ENCODE measurements around the gene TRHDE.

Gene TRHDE

DNA sequence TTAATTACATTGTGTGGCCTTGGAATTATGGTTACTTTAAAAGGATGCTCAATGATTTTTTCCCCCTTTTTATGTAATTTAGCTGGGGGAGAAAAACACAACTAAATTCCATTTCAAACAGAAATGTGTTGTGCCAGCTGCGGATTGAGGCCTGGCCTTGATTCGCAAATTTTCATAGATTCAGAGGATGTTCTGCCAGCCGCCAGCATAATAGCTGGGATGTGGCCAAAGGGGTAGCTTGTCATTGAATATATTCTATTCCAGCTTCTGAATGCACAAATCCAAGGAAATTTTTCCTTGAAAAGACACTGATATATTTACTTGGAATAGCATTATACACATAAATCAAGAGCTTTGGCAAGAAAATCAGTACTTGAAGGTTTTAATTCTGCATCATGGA lies 43.7 kb downstream of the TRHDE start:
- no peak for DNase-seq (ENCODE audit: low read depth)

DNA sequence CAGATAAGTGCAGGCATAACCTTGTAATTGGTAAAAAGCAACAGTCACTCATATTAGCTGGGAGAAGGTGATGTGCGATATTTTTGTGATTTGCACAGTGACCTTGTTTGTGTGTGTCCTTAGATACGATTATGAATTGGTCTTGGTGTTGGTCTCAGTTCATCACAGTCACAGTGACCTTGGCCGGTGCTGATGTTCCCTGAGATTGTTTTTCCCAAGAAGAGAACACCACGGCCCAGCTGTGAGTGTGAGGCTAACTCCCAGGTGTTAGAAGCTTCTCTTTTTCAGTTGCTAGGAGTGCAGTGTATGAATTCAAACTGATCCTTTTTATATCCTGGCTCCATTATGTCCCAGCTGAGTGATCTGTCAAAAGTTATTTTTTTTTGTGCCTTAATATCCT lies 46.2 kb downstream of the TRHDE start:
- DNase-seq (ENCODE audit: low read depth), result no peak

DNA sequence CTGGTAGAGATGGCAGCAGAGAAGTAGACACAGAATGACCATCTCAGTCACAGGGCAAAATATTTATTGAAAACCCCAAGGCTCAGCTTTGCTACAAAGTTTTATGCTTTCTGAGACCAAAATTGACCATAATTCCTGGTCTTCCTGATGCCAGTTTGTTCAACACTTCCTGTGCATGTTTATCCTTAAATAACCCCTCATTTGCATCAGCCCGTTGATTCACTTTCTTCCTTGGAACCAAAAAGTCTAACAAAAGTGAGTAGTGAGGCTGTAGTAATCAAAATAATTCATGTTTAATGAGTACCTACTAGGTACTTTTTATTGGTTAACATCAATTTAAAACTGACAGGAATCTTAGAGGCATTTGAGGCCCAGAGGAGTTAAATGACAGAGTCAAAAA lies 51.7 kb downstream of the TRHDE start:
- no peak for DNase-seq (ENCODE audit: low read depth)

DNA sequence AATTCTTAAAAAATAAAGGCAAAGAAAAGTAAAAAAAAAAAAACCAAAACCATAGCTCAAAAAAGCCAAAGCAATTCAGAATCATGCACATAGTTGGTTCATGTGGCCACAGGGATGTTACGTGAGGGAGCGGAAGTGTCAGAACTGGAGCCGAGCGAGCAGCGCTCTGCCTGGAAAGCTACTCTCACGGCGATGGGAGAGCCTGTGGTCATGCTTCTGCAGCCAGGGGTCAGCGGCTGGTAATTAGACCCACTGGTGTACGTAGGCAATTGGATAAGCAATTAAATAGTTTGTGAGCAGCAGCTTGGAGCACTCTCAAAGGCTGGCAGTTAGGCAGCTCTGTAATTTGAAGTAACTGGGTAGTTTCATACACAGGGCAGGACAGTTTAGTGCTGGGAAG lies 58.1 kb downstream of the TRHDE start:
- DNase-seq (ENCODE audit: low read depth), result no peak

DNA sequence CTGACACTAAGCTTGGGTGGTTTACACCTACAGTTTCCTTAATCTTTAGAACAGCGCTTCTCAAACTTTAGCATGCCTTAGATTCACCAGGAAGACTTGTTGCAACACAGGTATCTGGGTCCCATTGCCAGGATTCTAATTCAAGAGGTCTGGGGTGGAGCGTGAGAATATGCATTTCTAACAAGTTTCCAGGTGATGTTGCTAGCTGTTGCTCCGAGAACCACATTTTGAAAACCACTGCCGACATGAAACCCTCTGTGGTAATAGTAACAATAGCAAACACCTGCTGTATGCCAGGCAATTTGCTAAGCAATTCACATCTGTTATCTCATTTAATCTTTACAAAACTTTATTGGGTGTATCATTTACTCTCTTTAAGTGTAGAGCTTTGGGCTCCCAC lies 58.6 kb downstream of the TRHDE start:
- no peak for DNase-seq (ENCODE audit: low read depth)

DNA sequence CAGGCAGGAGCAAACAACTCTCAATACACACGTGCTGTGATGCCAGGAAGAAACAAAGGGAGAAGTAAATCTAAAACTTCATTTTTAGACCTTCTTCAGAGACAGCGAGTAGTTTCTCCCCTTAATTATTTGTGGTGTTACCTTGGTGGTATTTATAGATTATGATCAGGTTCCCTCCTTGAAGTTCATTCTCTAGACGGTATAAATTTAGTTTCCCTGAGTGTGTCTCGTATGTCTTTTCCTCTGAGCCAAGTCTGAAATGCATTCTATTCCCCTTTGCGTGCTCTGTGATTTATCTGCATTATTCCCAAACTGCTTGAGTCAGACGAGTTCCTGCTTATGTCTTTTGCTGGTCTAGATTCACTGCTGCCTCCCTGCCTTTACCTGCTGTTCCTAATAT lies 65.2 kb downstream of the TRHDE start:
- DNase-seq (ENCODE audit: low read depth), result no peak

DNA sequence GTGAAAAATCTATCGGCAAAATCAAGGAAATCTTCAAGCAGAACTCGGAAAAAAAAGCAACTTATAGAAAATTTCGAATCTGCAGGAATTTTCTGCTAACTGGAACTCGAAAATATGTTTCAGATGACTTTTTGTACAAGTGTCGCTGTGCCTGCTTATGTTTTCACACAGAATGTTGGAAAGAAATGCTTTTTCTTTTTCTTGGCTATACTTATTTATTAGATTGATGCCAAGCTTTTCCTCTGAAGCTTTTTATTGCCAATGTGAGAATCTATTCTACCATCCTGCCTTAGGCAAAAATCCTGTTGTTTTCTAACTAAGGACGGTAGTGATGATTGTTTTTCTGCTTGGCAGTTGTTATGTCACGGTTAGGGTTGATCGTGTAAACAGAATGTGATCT lies 65.8 kb downstream of the TRHDE start:
- DNase-seq (ENCODE audit: low read depth), result no peak

DNA sequence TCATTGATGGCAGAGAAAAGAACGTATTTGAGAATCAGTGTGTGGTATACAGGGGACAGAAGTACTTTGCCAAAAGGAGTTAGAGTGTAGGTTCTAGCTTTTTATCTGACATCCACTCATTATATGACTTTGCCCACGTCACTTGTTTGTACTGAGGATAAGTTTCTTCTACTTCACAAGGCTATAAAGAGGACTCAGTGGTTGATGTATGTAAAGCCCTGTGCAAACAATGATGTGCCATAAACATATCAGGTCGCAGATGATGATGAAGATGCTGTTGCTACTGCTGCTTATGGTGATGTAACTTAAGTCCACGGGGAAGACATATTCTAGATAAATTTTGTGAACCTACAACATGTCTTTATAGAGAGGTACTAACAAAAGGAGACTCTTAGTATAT lies 66.3 kb downstream of the TRHDE start:
- DNase-seq (ENCODE audit: low read depth), result no peak

DNA sequence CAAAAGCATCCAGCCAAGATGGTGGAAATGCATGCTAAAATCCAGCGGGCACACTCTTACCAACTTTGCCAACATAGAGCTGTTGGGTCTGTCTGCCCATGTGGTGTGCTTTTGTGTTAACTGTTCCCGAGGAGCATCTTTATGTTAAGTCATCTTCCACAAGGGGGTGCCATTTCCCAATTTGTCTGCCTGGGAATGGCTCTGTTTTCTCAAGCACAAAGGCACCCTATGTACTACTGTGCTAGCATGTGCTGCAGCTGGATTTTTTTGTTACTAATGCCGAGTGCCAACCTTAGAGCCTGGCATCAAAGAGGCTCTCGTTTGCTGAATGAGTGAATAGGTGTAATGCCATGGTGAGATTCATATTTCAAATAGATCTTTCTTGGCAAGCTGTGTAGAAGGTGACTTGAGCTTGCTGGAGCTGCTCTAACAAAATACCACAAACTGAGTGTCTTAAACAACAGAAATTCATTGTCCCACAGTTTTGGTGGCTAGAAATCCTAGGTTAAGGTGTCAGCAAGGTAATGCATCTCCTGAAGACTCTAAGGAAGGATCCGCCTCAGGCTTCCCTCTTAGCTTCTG lies 74.3 kb downstream of the TRHDE start:
- peak; percentile 24 for DNase-seq (ENCODE audit: low read depth)

DNA sequence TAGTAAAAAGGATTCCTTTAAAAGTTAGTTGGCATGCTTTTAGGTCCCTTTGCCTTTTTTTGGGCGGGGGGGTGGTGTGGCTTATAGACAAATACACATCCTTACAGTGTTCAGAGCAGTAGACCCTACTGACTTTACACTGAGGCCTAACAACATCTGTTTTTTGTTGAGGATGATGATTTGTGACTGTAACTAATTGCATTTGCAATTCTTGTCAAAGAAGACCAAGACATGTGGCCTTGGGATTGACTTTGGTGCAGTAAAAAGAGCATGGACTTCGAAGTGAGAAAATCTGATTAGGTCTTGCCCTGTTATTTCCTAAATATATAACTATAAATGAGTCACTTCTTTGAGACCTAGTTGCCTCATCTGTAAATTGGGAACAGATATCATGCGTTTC lies 77.3 kb downstream of the TRHDE start:
- no peak for DNase-seq (ENCODE audit: low read depth)

DNA sequence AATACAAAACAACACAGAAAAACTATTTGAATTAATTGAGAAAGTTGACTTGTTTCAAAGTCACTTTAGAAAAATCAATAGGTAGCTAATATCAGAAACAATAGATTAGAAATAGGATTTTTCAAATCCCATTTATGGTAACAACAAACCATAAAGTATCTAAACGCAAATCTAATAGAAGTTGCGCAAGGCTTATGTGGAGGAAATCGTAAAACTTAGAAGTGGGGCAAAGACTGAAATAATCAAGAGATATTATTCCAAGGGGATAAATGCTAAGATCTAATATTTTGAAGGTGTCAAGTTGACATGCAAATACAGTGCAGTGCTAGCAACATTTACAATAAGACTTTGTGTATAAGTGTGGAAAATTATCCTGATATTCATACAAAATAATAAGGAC lies 87.2 kb downstream of the TRHDE start:
- no peak for DNase-seq (ENCODE audit: low read depth)

DNA sequence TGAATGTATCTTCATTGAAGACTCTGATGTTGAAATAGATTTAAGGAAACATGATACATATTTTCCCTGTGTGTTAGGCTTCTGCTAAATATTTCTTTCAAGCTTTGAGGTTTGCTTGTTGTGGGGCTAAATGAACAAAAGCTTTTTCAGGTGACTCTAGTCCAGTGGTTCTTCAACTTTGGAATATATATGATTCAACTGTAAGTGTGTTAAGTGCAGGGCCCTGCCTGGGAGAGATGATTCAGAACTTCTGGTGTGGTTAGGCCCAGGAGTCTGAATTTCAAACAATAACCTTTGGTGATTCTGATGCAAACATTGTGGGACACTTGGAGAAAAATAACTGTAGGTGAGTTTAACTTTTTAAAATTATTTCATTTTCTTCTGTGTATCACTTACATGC lies 93.0 kb downstream of the TRHDE start:
- DNase-seq (ENCODE audit: low read depth), result peak; percentile 1

DNA sequence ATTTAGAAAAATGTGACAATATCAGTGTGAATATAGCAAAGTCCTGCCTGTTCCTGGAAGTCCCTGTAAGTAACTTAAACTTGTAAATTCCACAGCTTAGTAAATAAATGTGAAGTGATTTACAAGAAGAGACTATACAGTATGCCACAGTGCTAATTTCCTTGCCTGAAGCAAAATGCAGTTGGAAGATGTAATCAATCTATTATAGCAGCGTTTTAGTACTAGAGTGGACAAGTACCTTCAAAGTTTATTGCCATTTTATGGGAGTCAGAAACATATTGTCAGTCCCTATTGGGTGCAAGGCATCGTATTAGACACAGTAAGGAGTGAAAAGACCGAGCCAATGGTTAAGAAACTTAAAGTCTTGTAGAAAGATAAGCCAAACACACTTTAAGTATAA lies 94.1 kb downstream of the TRHDE start:
- no peak for DNase-seq (ENCODE audit: low read depth)

DNA sequence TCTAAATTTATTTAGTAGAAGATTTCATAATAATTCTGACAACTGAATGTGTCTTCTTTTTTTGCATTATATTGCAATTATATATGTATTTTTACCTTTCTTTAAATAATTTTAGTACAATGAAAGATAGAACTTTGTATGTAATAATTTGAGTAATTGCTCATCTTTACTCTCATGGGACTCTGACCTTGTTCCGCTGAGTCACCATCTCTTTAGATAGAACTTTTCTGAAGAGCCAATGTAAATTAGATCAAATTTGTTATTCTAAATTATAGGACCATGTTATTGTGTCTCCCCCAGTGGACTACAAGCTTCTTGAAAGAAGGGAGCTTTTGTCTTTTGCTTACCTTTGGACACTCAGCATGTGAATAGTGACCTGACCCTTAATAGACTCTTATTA lies 96.1 kb downstream of the TRHDE start:
- no peak for DNase-seq (ENCODE audit: low read depth)

DNA sequence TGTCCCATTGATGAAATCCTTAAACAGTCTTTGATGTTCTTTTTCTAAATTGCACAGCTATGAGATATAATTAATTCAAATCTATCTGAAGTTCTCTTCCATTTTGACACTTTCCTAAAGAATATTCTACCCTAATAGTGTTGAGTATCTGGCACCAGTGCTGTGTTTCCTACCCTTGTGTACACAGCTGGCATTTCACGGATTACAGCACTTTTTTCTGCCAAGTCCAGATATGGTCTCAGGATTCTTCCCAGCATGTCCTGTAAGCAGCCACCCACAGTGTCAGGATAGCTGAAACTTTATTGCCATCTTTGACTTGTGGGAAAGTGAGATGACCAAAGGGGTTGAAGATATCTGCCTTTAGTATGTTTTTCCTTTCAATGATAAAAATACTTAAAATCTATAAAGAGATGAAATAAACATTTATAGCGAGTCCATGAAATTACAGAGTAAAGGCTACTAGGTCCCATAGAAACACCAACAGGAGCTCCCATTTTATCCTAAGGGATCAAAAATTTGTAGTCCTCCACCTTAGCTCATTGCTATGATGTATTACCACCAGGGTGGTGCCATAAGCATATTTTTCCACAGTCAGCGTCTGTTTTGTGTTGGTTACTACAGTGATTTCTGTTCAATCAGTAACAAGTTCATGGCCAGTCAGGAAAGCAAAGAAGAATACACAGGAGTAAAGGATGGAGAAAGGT lies 96.7 kb downstream of the TRHDE start:
- no peak for DNase-seq (ENCODE audit: low read depth)

DNA sequence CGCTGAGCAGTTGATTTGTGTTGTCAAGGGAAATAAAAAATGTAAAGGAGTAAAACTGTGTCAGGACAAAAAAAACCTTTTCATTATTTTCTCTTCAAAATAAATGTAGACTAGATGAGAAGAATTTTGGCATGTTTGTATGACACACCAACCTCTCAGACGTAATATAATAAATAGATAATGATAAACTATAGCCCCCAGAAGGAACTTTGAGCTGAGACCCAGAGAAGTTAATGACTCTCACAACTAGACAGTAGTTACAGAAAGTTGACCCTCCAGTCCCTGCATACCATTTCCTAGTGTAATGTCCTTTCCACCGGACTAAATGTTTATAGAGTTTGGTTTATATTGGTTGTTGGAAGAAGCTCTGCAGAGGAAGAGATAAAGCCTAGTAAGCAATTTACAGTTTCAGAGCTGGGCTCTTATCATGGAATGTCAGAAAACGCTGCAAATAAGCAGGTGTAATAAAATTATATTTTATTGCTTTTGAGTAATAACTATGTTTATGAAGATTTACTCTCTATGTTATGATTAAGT lies 97.3 kb downstream of the TRHDE start:
- DNase-seq (ENCODE audit: low read depth), result no peak

DNA sequence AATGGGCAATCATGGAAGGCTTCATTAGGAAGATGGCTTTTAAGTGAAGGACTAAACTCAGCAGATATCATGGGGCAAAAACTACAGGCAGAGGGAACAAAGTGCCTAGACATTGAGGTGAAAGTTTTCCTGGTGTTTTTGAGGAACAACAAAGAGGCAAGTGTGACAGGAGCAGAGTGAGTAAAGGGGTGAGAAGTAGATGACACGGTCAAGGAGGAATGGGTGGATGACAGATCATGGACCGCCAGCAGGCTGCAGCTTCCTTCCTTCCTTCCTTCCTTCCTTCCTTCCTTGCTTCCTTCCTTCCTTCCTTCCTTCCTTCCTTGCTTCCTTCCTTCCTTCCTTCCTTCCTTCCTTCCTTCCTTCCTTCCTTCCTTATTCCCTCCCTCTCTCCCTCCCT lies 108.3 kb downstream of the TRHDE start:
- DNase-seq (ENCODE audit: low read depth), result no peak

DNA sequence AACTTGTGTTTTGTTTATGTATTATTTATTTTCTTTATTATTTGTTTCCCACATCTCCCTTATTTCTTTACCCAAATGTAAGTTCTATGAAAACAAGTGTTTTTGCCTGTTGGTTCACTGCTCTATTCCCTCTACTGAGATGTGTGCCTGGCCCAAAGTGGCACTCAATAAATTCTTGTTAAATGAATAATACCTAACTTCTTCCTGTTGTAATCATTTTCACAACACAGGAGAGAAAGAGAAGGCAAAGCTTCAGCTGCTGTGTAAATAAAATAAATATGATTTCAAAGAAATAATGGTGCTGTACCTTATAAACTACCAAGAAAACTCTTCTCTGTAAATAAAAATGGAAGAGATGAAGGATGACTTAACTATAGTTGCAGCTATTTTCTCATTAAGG lies 116.2 kb downstream of the TRHDE start:
- no peak for DNase-seq (ENCODE audit: low read depth)

DNA sequence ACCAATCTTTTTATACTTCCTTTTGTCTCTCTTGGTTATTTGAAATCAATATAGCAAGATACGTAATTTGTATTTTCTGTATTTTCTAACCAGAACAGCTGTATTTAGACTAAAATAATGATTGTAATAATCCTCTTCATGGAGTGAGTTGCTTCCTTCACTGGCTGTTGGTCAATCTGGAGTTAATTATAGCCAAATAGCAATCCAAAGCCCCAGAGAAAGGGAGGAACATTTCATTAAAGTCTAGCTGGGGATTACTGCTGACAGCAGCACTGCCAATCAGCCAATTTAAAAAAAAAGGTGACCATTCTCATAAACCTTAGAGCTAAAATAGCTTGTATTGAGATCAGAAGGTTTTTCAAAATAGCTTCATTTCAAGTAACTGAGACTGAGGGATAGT lies 118.0 kb downstream of the TRHDE start:
- no peak for DNase-seq (ENCODE audit: low read depth)

DNA sequence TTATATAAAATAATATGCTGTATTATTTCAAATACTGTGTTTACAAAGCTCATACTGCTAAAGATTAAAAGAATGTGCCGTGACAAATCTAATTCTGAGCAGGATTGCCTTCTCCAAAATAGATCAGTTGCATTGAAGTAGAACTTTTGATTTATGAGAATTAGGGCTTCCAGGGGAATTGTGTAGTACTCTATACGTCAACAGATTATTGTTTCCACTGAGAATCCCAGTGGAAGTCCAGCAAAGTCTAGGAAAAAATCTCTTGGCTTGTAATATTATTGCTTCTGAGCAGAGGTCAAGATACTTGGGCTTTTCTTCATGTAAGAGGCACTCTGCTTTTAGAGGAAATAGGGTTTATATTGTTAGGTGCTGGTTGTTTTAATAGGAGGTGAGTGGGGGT lies 133.9 kb downstream of the TRHDE start:
- no peak for DNase-seq (ENCODE audit: low read depth)

DNA sequence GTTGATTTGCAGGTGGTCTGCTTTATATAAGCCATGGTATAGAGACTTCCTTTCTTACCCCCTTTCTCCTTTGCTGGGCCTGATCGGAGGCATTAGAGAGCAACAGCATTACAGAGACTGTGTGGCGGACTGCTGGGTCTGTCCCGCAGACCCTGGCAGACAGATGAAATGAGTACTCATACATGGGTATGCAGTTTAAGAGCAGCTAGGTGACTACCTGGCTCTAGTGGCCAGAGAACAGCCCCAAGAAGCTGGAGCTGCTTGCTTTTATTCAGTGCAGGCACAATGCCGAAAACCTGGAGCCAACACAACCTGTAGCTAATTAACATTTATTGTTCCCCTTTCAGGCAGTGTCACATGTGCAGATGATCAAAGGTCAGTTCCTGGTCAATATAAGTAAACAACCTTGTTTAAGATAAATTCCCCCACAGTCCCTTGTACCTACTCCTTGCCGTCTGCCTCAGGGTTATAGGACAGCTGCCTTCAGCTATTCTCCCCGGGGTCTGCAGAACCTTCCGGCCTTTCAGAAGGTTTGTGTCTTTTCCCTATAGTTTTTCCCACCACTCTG lies 160.0 kb downstream of the TRHDE start:
- no peak for DNase-seq (ENCODE audit: low read depth)

DNA sequence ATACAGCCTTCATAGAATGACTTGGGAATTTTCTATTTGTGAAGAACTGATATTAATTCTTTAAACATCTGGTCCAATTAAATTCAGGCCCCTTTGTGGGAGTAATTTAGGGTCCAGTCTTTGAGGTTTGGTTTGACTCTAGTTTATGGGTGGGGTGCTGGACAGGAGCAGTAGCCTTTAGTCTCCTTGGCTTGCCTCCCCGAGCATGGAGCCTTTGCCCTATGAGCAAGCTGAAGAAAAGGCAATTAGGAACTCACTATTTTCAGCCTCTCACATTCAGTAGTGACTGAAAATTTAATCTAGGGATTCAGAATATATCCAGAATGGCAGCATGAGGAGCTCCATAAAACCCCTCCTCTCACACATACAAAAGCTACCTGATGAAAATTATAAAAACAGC lies 161.1 kb downstream of the TRHDE start:
- no peak for DNase-seq (ENCODE audit: low read depth)

DNA sequence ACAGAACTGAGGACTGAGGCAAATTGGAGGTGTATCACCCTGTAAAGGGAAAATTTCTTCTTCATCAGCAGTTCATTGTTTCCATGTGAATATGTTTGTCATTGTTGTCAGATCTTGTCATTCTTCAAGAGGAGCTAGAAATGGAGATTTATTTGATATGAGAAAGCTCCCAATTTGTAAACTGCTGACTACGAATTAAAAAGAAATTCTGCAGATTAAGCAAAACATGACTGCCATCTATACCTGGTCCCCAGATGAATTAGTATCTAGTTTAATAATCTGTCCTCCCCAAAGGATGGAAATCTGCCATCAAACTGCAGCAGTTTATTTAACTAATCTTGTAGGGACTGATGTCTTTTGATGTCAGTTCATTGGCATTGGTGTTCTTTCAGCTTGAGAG lies 162.8 kb downstream of the TRHDE start:
- no peak for DNase-seq (ENCODE audit: low read depth)

DNA sequence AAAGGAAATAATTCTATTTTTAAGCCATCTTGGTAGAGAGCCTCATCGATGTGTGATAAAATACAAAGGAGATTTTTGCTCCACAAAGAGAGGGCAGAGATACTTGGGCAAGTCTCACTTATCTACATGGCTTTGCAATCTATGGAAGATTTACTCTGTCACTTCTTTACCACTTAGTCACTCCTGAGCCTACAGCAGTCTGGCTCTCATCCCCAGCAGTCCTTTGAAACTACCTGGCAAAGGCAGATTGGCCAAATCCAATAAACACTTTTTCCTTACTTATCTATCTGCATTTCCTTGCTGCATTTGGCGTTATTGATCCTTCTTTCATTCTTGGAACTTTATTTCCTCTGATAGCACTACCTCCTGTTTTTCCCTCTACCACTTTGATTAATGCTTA lies 170.0 kb downstream of the TRHDE start:
- DNase-seq (ENCODE audit: low read depth), result no peak
